Esophagus squamous epithelium (tissue), 5 donors: ENCODE data around the gene TVP23A. TPM values are rescaled to one million over a fixed set of nuclear protein-coding genes. Genes with fewer than 3 reads are reported as not detected.

Experiments
- DNase-seq: peaks from one replicate; lab custom pipeline; 2025; lab: John Stamatoyannopoulos, UW
- H3K27ac ChIP-seq, 4 donors: fragments of 200-600 bp; sonication (generic); one replicate each; pipeline ENCODE4 v1.5.1; 2016 to 2019; ENCODE audit warnings: mild to moderate bottlenecking in 1 of 4
- H3K27me3 ChIP-seq, 4 donors: fragments of 200-600 bp; sonication (generic); 1 replicate in 3 of 4; 2 replicates in 1 of 4; pipeline versions ENCODE4 v1.5.1 to v1.6.0; 2017 to 2021; ENCODE audit warnings: antibody characterized with exemption in 1 of 4
- H3K36me3 ChIP-seq, 3 donors: fragments of 200-600 bp; sonication (generic); one replicate each; pipeline ENCODE4 v1.5.1; 2016 to 2019
- H3K4me1 ChIP-seq, 3 donors: fragments of 200-600 bp; sonication (generic); one replicate each; pipeline ENCODE4 v1.5.1; 2017 to 2019
- H3K4me3 ChIP-seq, 4 donors: fragments of 200-600 bp; sonication (generic); 1 replicate in 3 of 4; 2 replicates in 1 of 4; pipeline ENCODE4 v1.5.1; 2016 to 2019; ENCODE audit warnings: mild to moderate bottlenecking in 2 of 4, moderate library complexity in 1 of 4
- H3K9me3 ChIP-seq, 3 donors: fragments of 200-600 bp; sonication (generic); one replicate each; pipeline ENCODE4 v1.5.1; 2016 to 2019
- CTCF ChIP-seq, 6 experiments: fragments of 450-650 bp in 4 of 6; fragments of 200-600 bp in 2 of 6; sonication (generic) in 2 of 6; IDR thresholded peaks; one replicate each; pipeline ENCODE4 v1.5.1; 2016 to 2019; ENCODE audit warnings: antibody characterized with exemption in 6 of 6, mild to moderate bottlenecking in 4 of 6, moderate library complexity in 4 of 6
- POLR2A ChIP-seq, 4 donors: fragments of 450-650 bp; IDR thresholded peaks; one replicate each; pipeline ENCODE4 v1.6.1; 2017; ENCODE audit warnings: antibody characterized with exemption in 4 of 4, mild to moderate bottlenecking in 4 of 4, moderate library complexity in 3 of 4
- WGBS, 2 donors: methylation state at CpG; one replicate each; pipeline ENCODE4 v1.1.5; 2018; 5-methylcytosine and 5-hydroxymethylcytosine counted together
- intact Hi-C: fragments of 100-400 bp; cut with DNase I; formaldehyde crosslinking; loops from one replicate; pipeline ENCODE4 v1.15.0; 2022
- total RNA-seq, 4 donors: library from RNA; depleted of rRNA; stranded (reverse); fragments of >200 nt; gene quantifications; one replicate each; pipeline ENCODE4 v1.1.0, GENCODE V29; 2016
- donor health status: DM: yes; HTN: yes; CAD: no.

The TVP23A gene
- total RNA-seq, 4 donors from 2014 or later = 0.19 TPM; not detected in 3

- H3K4me1 ChIP-seq = no peaks in the 10 kb centered on the region
- H3K9me3 ChIP-seq = no peaks in the 10 kb centered on the region
- TF ChIP-seq CTCF (IDR thresholded peaks at IDR 0.05) = no peak
- no peak for TF ChIP-seq POLR2A (IDR thresholded peaks at IDR 0.05)
- H3K27me3 ChIP-seq = peaks cover 0 to 17% (median 0%) of the 10 kb centered on the region in 4 donors
- DNase-seq = no peak
- H3K36me3 ChIP-seq = no peaks in the 10 kb centered on the region
- H3K4me3 ChIP-seq = no peak overlapping the region
- 79% methylated on average over 1 of the region's 1 CpG; no CpG with 5 or more reads in 1 of the 2 donors for whole genome bisulfite sequencing, 2 donors
- intact Hi-C loops = no loop called here
- no peak overlapping the region for H3K27ac ChIP-seq
Measured at GRCh38 chr16:10836174-10836853, 17.7 kb upstream of the TVP23A start.

- no peak for DNase-seq
- no peak overlapping the region for H3K4me3 ChIP-seq
- no peaks in the 10 kb centered on the region for H3K36me3 ChIP-seq
- TF ChIP-seq CTCF (IDR thresholded peaks at IDR 0.05) (no peak), POLR2A (IDR thresholded peaks at IDR 0.05) (no peak)
- H3K9me3 ChIP-seq = no peaks in the 10 kb centered on the region
- intact Hi-C loops = no loop called here
- no peaks in the 10 kb centered on the region for H3K4me1 ChIP-seq
- peaks cover 0 to 9% (median 0%) of the 10 kb centered on the region in 4 donors for H3K27me3 ChIP-seq
- WGBS, 2 donors = 74 to 76% methylated on average over 4 to 6 of the region's 7 CpGs
- no peak overlapping the region for H3K27ac ChIP-seq
Measured at GRCh38 chr16:10835281-10835931, 16.8 kb upstream of the TVP23A start.

GRCh38 chr16:10834766-10835165 is 16.2 kb upstream of the TVP23A start:
- no peaks in the 10 kb centered on the region for H3K36me3 ChIP-seq
- intact Hi-C loops = no loop called here
- H3K4me3 ChIP-seq = no peak overlapping the region
- H3K27me3 ChIP-seq = peaks cover 0 to 5% (median 0%) of the 10 kb centered on the region in 4 donors
- H3K4me1 ChIP-seq = peaks cover 0 to 3% (median 0%) of the 10 kb centered on the region in 3 donors
- no peak for DNase-seq
- H3K27ac ChIP-seq = no peak overlapping the region
- no peaks in the 10 kb centered on the region for H3K9me3 ChIP-seq
- TF ChIP-seq POLR2A (IDR thresholded peaks at IDR 0.05) = no peak
- TF ChIP-seq CTCF (IDR thresholded peaks at IDR 0.05) = no peak
- 100% methylated on average over 1 of the region's 1 CpG for WGBS, 2 donors

GRCh38 chr16:10834130-10834529 is 15.5 kb upstream of the TVP23A start:
- Histone ChIP-seq H3K9me3 (no peaks in the 10 kb centered on the region), H3K27me3 (peaks cover 0 to 5% (median 0%) of the 10 kb centered on the region in 4 donors), H3K4me1 (peaks cover 3 to 10% (median 3%) of the 10 kb centered on the region in 3 donors), H3K36me3 (no peaks in the 10 kb centered on the region), H3K27ac (no peak overlapping the region), H3K4me3 (no peak overlapping the region)
- no peak for DNase-seq
- 79 to 85% methylated on average over 10 of the region's 10 CpGs for WGBS, 2 donors
- intact Hi-C loops = no loop called here
- no peak for TF ChIP-seq CTCF (IDR thresholded peaks at IDR 0.05)
- no peak for TF ChIP-seq POLR2A (IDR thresholded peaks at IDR 0.05)

GRCh38 chr16:10833271-10833670 is 14.7 kb upstream of the TVP23A start:
- Histone ChIP-seq H3K4me1 (peaks cover 11 to 18% (median 12%) of the 10 kb centered on the region in 3 donors), H3K9me3 (no peaks in the 10 kb centered on the region), H3K36me3 (no peaks in the 10 kb centered on the region), H3K27ac (no peak overlapping the region), H3K27me3 (no peaks in the 10 kb centered on the region), H3K4me3 (no peak overlapping the region)
- DNase-seq = no peak
- no peak for TF ChIP-seq POLR2A (IDR thresholded peaks at IDR 0.05)
- TF ChIP-seq CTCF (IDR thresholded peaks at IDR 0.05) = no peak
- intact Hi-C loops = no loop called here
- WGBS, 2 donors = 60 to 87% methylated on average over 5 of the region's 5 CpGs
